NCI-H774 (cell line): ENCODE results near the gene LPCAT2.
A peak's percentile ranks its signal among the peaks of the same experiment; 100 is the strongest.

Source experiments
- DNase-seq: peaks from one replicate; lab custom pipeline; 2025; lab: John Stamatoyannopoulos, UW

The LPCAT2 gene

GRCh38 chr16:55481023-55481422, 27.8 kb upstream of the LPCAT2 start:
- DNase-seq, result no peak

- DNase-seq, result no peak
Observed at GRCh38 chr16:55482056-55482455, 26.8 kb upstream of the LPCAT2 start.

- DNase-seq, result no peak
Observed at GRCh38 chr16:55487048-55487803, 21.6 kb upstream of the LPCAT2 start.

- DNase-seq, result no peak
Observed at GRCh38 chr16:55488306-55488705, 20.6 kb upstream of the LPCAT2 start.

GRCh38 chr16:55489119-55489955, 19.5 kb upstream of the LPCAT2 start:
- no peak for DNase-seq

GRCh38 chr16:55489956-55490265, 19.0 kb upstream of the LPCAT2 start:
- no peak for DNase-seq

- no peak for DNase-seq
Observed at GRCh38 chr16:55490301-55490700, 18.6 kb upstream of the LPCAT2 start.

GRCh38 chr16:55491691-55492090, 17.2 kb upstream of the LPCAT2 start:
- DNase-seq, result no peak

GRCh38 chr16:55492756-55493380, 16.0 kb upstream of the LPCAT2 start:
- DNase-seq, result no peak

GRCh38 chr16:55494994-55495421, 13.9 kb upstream of the LPCAT2 start:
- DNase-seq, result peak; percentile 16

GRCh38 chr16:55495616-55496289, 13.1 kb upstream of the LPCAT2 start:
- no peak for DNase-seq

- no peak for DNase-seq
Observed at GRCh38 chr16:55496509-55497145, 12.2 kb upstream of the LPCAT2 start.

GRCh38 chr16:55497558-55497957, 11.3 kb upstream of the LPCAT2 start:
- DNase-seq, result no peak

- DNase-seq, result no peak
Observed at GRCh38 chr16:55498101-55498500, 10.8 kb upstream of the LPCAT2 start.

- DNase-seq, result no peak
Observed at GRCh38 chr16:55499281-55499680, 9.6 kb upstream of the LPCAT2 start.

GRCh38 chr16:55499951-55500529, 8.8 kb upstream of the LPCAT2 start:
- no peak for DNase-seq

- DNase-seq, result no peak
Observed at GRCh38 chr16:55500530-55501011, 8.3 kb upstream of the LPCAT2 start.

- no peak for DNase-seq
Observed at GRCh38 chr16:55501549-55502322, 7.1 kb upstream of the LPCAT2 start.

GRCh38 chr16:55502801-55503366, 6.0 kb upstream of the LPCAT2 start:
- DNase-seq, result peak; percentile 13
